AG04449 (cell line): Measurements from ENCODE around the gene RAB31.

Experiments used
- CTCF ChIA-PET: fragments of 350-600 bp; formaldehyde crosslinking; extraction: SDS; loops from one replicate; lab custom pipeline; 2021; ENCODE audit warnings: antibody characterized with exemption; lab: Yijun Ruan, JAX
- POLR2A ChIA-PET: fragments of 400-600, 350-600 bp; formaldehyde crosslinking; extraction: SDS; loops from one replicate; lab custom pipeline; 2020; ENCODE audit warnings: antibody characterized with exemption, inconsistent platforms; lab: Yijun Ruan, JAX
- DNase-seq: peaks from one replicate; pipeline ENCODE4 v3.0.0-alpha.2; 2010; ENCODE audit warnings: low read depth, low spot score
- H3K4me3 ChIP-seq: 2 replicates; pipeline ENCODE4 v1.5.1; 2011; ENCODE audit warnings: low read depth, mild to moderate bottlenecking, control low read depth, low read length
- CTCF ChIP-seq: IDR thresholded peaks from one replicate; pipeline ENCODE4 v1.5.1; 2011; ENCODE audit warnings: mild to moderate bottlenecking, moderate library complexity, low read length, control low read depth, inconsistent platforms; ENCODE audit not compliant: insufficient read depth; ENCODE audit errors: missing control alignments

RAB31 gene

GRCh38 chr18:9871244-9871746, 163.2 kb downstream of the RAB31 start:
- no peak for DNase-seq
- CTCF ChIA-PET = no interaction called here
- no peak for TF ChIP-seq CTCF
- POLR2A ChIA-PET = no interaction called here
- H3K4me3 ChIP-seq = no peak overlapping the region

- CTCF ChIA-PET = no interaction called here
- POLR2A ChIA-PET = no interaction called here
These were observed 164.7 kb downstream of the RAB31 start for GRCh38 chr18:9872823-9873222.

GRCh38 chr18:9874728-9875127, 166.6 kb downstream of the RAB31 start:
- ChIA-PET CTCF (no interaction called here), POLR2A (no interaction called here)
- DNase-seq = no peak
- TF ChIP-seq CTCF = no peak
- H3K4me3 ChIP-seq = no peak overlapping the region

More at GRCh38 chr18:9872823-9873222, 164.7 kb downstream of the RAB31 start:
- DNase-seq = no peak
- no peak for TF ChIP-seq CTCF
- H3K4me3 ChIP-seq = no peak overlapping the region

GRCh38 chr18:9876212-9876866, 168.2 kb downstream of the RAB31 start:
- DNase-seq = no peak
- POLR2A ChIA-PET = interaction anchor here (0.7 to 1.0 kb wide), 2 partner anchors 9 to 10 kb away, joined by 3 read pairs; partner anchors contain the start of gene TXNDC2
- TF ChIP-seq CTCF = no peak
- CTCF ChIA-PET = no interaction called here
- H3K4me3 ChIP-seq = no peak overlapping the region; the same call in 1 of the 2 replicates

- POLR2A ChIA-PET = interaction anchor here (0.7 to 1.1 kb wide), 3 partner anchors 9 to 36 kb away, joined by 3 read pairs; partner anchors contain the start of genes TXNDC2 and VAPA
- no peak for TF ChIP-seq CTCF
- CTCF ChIA-PET = no interaction called here
- peak overlapping the region; percentile 52 for H3K4me3 ChIP-seq
- DNase-seq = peak; percentile 69
These were observed 169.0 kb downstream of the RAB31 start for GRCh38 chr18:9876867-9877654.

GRCh38 chr18:9877655-9878014, 169.5 kb downstream of the RAB31 start:
- CTCF ChIA-PET = no interaction called here

More at GRCh38 chr18:9877655-9878014, 169.5 kb downstream of the RAB31 start:
- DNase-seq = no peak
- POLR2A ChIA-PET = interaction anchor here (1.0 to 1.1 kb wide), 2 partner anchors 11 to 36 kb away, joined by 3 read pairs; partner anchors contain the start of gene VAPA
- peak overlapping the region; percentile 52 for H3K4me3 ChIP-seq
- no peak for TF ChIP-seq CTCF
